Fibroblast of skin of abdomen (primary cell): Measurements from ENCODE around the gene ANO6.
A peak's percentile ranks its signal among the peaks of the same experiment; 100 is the strongest.

Experiments
- DNase-seq: peaks from one replicate; pipeline ENCODE4 v3.0.0-alpha.2; 2013

ANO6 gene

DNA sequence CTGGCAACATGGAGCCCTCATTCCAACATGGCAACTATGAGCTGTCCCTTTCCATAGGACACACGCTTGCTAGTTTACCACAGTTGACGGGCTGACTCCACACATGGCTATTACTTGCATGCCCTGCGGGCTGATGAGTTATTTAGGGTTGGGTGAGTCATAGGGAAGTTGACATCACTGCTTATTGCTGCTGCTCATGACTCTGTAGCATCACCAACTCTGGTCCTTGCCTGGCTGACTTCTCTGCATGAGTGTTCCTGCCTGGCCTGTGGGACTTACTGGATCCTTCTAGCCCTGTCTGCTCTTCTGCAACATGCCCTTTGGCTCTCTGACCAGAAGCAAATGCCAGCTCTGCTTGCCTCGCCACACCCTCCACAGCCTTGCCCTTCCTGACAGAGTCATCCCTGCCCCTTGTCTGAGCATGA is 199.5 kb downstream of the ANO6 start:
- peak; percentile 98 for DNase-seq

GRCh38 chr12:45416126-45416525 is 200.2 kb downstream of the ANO6 start:
- DNase-seq = peak; percentile 48

GRCh38 chr12:45418520-45418919 is 202.6 kb downstream of the ANO6 start:
- DNase-seq = no peak

- no peak for DNase-seq
These were observed 203.5 kb downstream of the ANO6 start for GRCh38 chr12:45419317-45419814.

DNA sequence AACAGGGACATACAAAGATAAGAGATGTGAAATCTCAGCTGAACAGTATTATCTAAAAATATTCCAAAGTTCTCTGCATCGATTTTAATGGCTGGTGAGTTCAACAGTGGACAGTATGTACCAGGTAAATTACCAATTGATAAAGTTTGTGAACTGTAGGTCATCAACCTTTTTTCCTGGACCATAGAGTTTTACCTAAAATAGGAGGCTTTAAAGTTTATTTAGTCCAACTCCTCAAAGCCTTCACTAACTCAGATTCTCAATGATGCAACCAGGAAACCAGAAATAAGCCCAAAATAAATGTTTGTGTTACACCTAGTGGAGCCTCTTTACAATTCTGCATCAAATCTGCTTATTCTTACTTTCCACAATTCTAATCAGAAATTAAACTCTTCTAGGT is 205.8 kb downstream of the ANO6 start:
- DNase-seq = no peak

DNA sequence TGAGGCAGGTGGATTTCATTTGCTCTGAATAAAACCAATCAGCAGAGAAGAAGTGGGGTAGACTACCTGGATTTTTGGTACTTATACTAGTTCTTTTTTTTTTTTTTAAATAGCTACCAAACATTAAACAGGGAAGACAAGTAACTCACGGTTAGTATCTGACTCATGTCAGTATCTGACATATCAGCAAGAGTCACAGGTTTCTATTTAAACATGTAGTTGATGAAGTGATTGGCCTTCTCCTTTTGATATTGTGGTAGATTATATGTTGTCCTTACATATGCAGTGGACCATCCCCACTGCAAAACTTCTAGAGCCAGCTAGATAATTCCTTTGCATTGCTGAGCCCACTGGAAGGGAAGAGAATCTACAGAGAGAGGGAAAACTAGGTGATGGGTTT is 208.0 kb downstream of the ANO6 start:
- no peak for DNase-seq

DNA sequence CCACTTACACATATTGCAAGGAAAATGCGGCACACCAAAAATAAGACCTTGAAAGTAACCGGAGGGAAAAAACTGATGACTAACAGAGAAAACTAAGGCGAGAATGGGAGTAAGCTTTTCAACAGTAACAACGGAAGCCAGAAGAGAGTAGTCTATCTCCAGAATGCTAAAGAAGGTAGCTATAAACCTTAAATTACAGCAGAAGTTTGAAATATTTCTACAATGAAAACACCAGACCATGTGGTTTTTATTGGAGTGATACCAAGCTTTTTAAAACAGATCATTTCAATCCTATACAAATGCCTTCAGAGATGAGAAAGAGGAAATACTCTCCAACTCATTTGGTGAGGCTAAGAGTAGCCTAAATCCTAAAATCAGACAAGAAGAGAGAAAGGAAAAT is 209.5 kb downstream of the ANO6 start:
- peak; percentile 85 for DNase-seq

DNA sequence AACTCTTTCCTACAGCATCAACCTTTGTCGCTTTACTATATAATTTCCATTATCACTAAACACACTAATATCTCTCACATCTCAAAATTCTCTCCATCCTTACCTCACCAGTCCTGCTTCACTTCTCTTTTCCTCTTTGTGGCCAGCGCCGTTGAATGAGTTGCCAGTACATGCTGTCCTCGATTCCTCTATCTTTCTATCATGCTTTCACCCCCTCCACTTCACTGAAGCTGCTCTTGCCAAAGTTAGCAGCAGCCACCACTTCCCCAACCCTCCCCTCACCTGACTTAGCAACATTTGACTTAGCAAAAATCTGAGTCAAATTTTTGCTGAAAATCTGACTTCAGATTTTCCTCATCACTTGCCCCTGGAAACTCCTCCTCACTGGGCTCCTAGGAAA is 210.4 kb downstream of the ANO6 start:
- DNase-seq = no peak

- DNase-seq = no peak
These were observed 211.1 kb downstream of the ANO6 start for GRCh38 chr12:45427042-45427441.

DNA sequence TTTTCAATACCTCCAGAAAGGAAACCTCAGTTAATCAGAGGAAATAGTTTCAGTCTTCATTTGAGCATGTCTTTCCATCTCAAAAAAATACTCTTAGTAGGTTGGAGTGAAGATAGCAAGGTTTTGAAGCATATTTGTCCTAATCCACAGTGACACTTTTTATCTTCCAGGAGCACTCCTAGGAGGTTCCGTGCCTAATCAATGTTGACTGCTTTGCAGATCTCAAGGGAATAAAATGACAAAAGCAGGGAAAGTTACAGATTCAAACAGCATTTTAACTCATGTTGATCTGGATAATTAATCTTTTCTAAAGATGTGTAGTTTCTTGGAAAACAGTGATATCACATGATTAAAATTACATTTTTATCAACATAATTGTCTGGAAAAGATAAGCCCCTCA is 213.9 kb downstream of the ANO6 start:
- DNase-seq = no peak

- no peak for DNase-seq
These were observed 215.2 kb downstream of the ANO6 start for GRCh38 chr12:45431126-45431525.

- DNase-seq = no peak
These were observed 216.8 kb downstream of the ANO6 start for GRCh38 chr12:45432710-45433109.

DNA sequence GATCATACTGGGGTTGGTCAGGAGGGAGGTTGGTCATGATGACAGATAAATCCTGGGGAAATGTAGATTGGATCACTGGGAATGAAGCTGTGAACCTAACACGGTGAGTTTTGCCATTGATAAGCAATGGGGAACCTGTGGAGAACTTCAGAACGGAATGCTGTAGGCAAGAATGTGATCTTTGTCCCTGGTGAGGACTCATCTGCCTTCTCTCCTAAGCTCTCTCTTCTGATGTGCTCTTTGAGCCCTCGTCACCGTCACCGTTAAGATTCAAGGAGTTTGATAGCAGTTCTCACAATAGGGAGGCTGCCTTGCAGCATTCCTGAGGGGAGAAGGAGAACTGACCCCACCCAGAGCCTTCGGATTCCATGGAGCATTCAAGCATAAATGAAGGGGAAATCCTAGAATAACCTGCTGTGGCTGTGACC is 217.6 kb downstream of the ANO6 start:
- no peak for DNase-seq

GRCh38 chr12:45434094-45434493 is 218.2 kb downstream of the ANO6 start:
- DNase-seq = no peak

DNA sequence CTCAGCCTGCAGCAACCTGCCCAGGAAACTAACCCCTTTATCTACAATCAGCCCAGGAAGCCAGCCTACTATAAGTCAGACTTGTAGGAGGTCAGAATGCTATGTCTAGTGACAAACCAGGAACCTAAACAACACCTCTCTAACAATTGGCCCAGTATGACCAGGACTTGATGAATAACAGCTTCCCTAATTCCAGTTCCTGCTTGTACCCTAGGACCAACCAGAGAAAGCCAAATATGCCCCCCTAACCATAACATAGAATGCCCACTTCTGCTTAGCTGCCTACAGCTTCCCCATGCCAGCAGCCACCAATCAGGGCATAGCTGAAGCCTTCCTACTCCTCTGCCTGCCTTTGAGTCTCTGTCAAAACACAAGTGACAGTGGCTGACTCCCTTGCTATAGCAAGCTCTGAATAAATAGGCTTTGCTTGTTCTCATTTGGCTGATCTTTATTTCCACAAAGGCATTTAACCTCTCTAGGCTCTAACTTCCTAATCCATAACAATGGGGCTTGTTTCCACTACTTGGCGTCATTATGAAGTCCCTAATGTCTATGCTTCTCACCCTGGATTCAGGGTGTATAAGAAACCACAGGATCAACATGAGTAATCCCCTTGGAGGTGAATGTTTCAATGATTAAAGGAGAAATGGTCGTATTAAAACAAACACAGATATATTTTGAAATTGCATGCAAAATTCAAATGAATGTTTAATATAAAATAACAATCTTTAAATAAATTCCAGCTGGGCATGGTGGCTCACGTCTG is 220.2 kb downstream of the ANO6 start:
- no peak for DNase-seq

- DNase-seq = no peak
These were observed 223.1 kb downstream of the ANO6 start for GRCh38 chr12:45439039-45439438.

GRCh38 chr12:45446013-45446412 is 230.1 kb downstream of the ANO6 start:
- DNase-seq = no peak

- DNase-seq = no peak
These were observed 242.3 kb downstream of the ANO6 start for GRCh38 chr12:45458238-45458637.

GRCh38 chr12:45458854-45459807 is 243.2 kb downstream of the ANO6 start:
- DNase-seq = peak; percentile 41

DNA sequence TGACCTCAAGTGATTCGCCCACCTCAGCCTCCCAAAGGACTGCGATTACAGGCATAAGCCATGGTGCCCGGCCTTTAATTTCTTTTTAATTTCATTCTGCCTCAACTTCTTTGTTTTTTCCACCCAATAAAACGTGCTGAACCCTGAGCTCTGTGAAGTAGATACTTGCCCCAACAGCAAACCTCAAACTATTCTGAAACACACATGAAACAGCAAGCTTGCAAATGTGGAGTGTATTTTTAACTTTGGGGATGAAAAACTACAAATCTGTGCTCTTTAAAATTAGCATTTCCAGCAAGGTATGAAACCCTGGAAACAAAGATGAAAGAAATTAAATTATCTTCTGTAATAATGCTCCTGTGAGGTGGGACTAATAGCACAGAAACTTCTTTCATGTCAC is 246.6 kb downstream of the ANO6 start:
- DNase-seq = no peak

- DNase-seq = no peak
These were observed 248.8 kb downstream of the ANO6 start for GRCh38 chr12:45464699-45465098.

DNA sequence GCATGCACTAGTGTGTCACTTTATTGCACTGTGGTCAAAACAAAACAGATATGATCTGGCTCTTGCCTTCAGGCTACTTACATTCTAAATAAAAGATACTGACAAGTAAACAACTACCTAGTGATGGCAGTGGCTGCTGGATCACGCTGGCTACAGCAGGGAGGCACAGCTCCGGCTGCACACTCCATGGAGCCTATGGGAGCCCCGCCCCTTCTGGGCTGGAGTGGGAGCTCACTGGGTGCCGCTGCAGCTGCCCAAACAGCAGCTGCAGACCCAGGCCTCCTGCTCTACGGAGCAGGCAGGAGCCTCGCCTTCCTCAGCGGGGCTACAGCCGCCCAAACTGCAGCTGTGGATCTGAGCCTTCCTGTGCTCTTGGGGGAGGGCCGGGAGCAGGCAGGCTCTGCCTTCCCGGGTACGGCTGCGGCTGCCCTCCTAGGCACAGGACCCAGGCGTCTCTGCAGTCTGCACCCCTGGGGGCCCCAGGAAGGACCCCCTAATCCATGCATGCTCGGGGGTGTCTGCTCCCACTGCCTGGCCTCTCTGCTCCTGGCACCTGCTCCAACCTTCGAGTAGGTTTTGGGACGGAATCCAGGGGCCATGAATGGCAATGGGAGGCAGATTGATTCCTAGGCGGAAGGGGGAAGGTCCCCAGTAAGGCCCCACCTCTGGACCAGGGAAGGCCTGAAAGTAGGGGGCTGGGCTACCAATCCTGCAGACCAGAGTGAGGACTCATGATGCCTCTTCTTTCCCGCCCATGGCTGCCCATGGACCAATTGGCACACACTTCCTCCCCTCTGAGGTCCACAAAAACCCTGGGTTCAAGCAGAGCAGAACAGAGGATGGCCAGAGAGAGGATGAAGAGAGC is 253.1 kb downstream of the ANO6 start:
- DNase-seq = no peak

DNA sequence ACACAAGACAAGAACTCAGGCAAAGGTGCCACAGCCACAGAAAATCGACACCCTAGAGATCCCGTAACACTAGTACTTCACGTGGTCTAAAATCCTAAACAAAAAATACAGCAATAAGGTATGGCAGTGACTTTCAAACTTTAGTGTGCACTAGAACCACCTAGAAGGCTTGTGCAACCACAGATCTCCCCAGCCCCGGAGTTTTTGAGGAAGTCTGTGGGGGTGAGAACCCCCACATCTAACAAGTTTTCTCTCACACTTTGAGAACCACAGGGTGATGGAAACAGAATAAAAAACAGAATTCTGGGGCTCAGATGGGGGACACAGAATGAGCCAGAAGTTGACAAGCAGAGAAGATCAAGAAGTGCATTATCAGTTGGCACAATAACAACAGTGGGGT is 254.0 kb downstream of the ANO6 start:
- no peak for DNase-seq
